OCI-LY1 (cell line): ENCODE results near the gene SSBP2.

Source experiments
- H2AFZ ChIP-seq: fragments of 200-600 bp; sonication (generic), shearing (Covaris generic); 2 replicates; pipeline ENCODE4 v1.6.0; 2014; ENCODE audit warnings: antibody characterized with exemption, mild to moderate bottlenecking, low read length
- H3F3A ChIP-seq: fragments of 200-600 bp; sonication (generic), shearing (Covaris generic); 2 replicates; pipeline ENCODE4 v1.6.0; 2014; ENCODE audit warnings: mild to moderate bottlenecking, antibody characterized with exemption, low read length, moderate library complexity; ENCODE audit not compliant: insufficient read depth
- H3K27ac ChIP-seq: fragments of 200-600 bp; sonication (generic); 2 replicates; pipeline ENCODE4 v1.5.1; 2014; ENCODE audit warnings: low read length, mixed run types, mild to moderate bottlenecking, low read depth; ENCODE audit not compliant: poor library complexity, severe bottlenecking
- H3K27me3 ChIP-seq: fragments of 200-600 bp; sonication (generic); 2 replicates; pipeline ENCODE4 v1.6.0; 2014; ENCODE audit warnings: antibody characterized with exemption, mild to moderate bottlenecking, low read length, moderate library complexity; ENCODE audit not compliant: insufficient read depth
- H3K36me3 ChIP-seq: fragments of 200-600 bp; sonication (generic); 2 replicates; pipeline ENCODE4 v1.6.1; 2014; ENCODE audit warnings: mild to moderate bottlenecking, antibody characterized with exemption, low read length, moderate library complexity, mixed read lengths; ENCODE audit not compliant: insufficient read depth
- H3K4me1 ChIP-seq: fragments of 200-600 bp; sonication (generic); 2 replicates; pipeline ENCODE4 v1.5.1; 2014; ENCODE audit warnings: mild to moderate bottlenecking, low read length, moderate library complexity; ENCODE audit not compliant: insufficient read depth, severe bottlenecking
- H3K4me2 ChIP-seq: fragments of 200-600 bp; sonication (generic), shearing (Covaris generic); 2 replicates; pipeline ENCODE4 v1.6.1; 2014; ENCODE audit warnings: low read length
- H3K4me3 ChIP-seq: fragments of 200-600 bp; sonication (generic); 2 replicates; pipeline ENCODE4 v1.5.1; 2014; ENCODE audit warnings: low read length, low read depth, mild to moderate bottlenecking, mixed read lengths; ENCODE audit not compliant: poor library complexity, severe bottlenecking
- H3K79me2 ChIP-seq: fragments of 200-600 bp; shearing (Covaris generic); 2 replicates; pipeline ENCODE4 v1.6.1; 2016; ENCODE audit warnings: mixed run types, low read length, mixed read lengths; ENCODE audit not compliant: insufficient read depth
- H3K9ac ChIP-seq: fragments of 200-600 bp; sonication (generic), shearing (Covaris generic); 2 replicates; pipeline ENCODE4 v1.6.1; 2014; ENCODE audit warnings: mild to moderate bottlenecking, low read length, mixed read lengths
- H3K9me2 ChIP-seq: fragments of 200-600 bp; sonication (generic), shearing (Covaris generic); 2 replicates; pipeline ENCODE4 v1.6.1; 2014; ENCODE audit warnings: low read depth, mild to moderate bottlenecking, low read length, mixed read lengths
- H3K9me3 ChIP-seq: fragments of 200-600 bp; shearing (Covaris generic); 2 replicates; pipeline ENCODE4 v1.6.1; 2014; ENCODE audit warnings: low read length, mixed read lengths
- H4K20me1 ChIP-seq: fragments of 200-600 bp; sonication (generic), shearing (Covaris generic); 2 replicates; pipeline ENCODE4 v1.6.0; 2016; ENCODE audit warnings: mild to moderate bottlenecking, low read length; ENCODE audit not compliant: insufficient read depth
- EZH2 ChIP-seq: fragments of 200-600 bp; sonication (generic), shearing (Covaris generic); IDR thresholded peaks from 2 replicates; pipeline ENCODE4 v1.8.0; 2017; ENCODE audit warnings: borderline replicate concordance, mixed run types, mild to moderate bottlenecking, antibody characterized with exemption, low read length, moderate library complexity, mixed read lengths
- TF ChIP-seq, protein P1 (sequence below): fragments of 200-600 bp; sonication (generic), shearing (Covaris generic); IDR thresholded peaks from 2 replicates; pipeline ENCODE4 v1.5.1; 2017; ENCODE audit warnings: mild to moderate bottlenecking, antibody characterized with exemption, low read length, moderate library complexity, mixed read lengths

The SSBP2 gene

DNA sequence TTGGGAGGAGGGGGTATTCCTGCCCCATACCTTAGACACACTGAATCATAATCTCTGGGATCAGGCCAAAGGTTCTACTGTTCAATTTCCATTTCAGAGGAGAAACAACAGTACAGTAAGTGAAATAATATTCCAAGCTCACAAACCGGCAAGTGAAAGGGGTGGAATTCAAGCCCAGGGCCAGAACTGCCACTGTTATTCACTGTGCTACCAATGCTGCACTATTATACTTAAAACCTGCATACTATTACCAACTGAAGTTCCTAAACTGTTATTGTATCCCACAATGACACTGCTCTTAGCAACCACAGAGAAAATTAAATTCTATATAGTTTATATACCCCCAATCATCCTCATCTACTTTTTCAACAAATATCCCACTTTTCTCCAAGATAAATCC is 24.6 kb downstream of the SSBP2 start:
- H4K20me1 ChIP-seq = no peaks in the 10 kb centered on the region

GRCh38 chr5:81724571-81724970 is 26.3 kb downstream of the SSBP2 start:
- Histone ChIP-seq H3K4me2 (no peak overlapping the region; the same call in 1 of the 2 replicates), H3K79me2 (peaks cover 100% of the 10 kb centered on the region), H3K4me1 (peaks cover 62% of the 10 kb centered on the region), H3K9me2 (no peaks in the 10 kb centered on the region), H3K27me3 (no peaks in the 10 kb centered on the region), H3F3A (no peaks in the 10 kb centered on the region), H3K4me3 (no peak overlapping the region), H4K20me1 (no peaks in the 10 kb centered on the region), H3K9me3 (no peaks in the 10 kb centered on the region), H3K27ac (no peak overlapping the region), H3K9ac (no peak overlapping the region), H2AFZ (no peak overlapping the region), H3K36me3 (no peaks in the 10 kb centered on the region)
- no peak for TF ChIP-seq EZH2
- TF ChIP-seq, protein P1, sequence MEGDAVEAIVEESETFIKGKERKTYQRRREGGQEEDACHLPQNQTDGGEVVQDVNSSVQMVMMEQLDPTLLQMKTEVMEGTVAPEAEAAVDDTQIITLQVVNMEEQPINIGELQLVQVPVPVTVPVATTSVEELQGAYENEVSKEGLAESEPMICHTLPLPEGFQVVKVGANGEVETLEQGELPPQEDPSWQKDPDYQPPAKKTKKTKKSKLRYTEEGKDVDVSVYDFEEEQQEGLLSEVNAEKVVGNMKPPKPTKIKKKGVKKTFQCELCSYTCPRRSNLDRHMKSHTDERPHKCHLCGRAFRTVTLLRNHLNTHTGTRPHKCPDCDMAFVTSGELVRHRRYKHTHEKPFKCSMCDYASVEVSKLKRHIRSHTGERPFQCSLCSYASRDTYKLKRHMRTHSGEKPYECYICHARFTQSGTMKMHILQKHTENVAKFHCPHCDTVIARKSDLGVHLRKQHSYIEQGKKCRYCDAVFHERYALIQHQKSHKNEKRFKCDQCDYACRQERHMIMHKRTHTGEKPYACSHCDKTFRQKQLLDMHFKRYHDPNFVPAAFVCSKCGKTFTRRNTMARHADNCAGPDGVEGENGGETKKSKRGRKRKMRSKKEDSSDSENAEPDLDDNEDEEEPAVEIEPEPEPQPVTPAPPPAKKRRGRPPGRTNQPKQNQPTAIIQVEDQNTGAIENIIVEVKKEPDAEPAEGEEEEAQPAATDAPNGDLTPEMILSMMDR = no peak

More for the DNA sequence above, 24.6 kb downstream of the SSBP2 start:
- peaks cover 100% of the 10 kb centered on the region for H3K79me2 ChIP-seq
- no peak for TF ChIP-seq EZH2
- TF ChIP-seq, protein P1 = no peak
- H3K9me2 ChIP-seq = no peaks in the 10 kb centered on the region
- no peaks in the 10 kb centered on the region for H3K36me3 ChIP-seq
- no peaks in the 10 kb centered on the region for H3K27me3 ChIP-seq
- no peaks in the 10 kb centered on the region for H3K9me3 ChIP-seq
- H3K4me3 ChIP-seq = no peak overlapping the region
- peaks cover 46% of the 10 kb centered on the region for H3K4me1 ChIP-seq
- H3K27ac ChIP-seq = no peak overlapping the region
- H3K4me2 ChIP-seq = no peak overlapping the region
- no peak overlapping the region for H3K9ac ChIP-seq
- H2AFZ ChIP-seq = no peak overlapping the region
- no peaks in the 10 kb centered on the region for H3F3A ChIP-seq

DNA sequence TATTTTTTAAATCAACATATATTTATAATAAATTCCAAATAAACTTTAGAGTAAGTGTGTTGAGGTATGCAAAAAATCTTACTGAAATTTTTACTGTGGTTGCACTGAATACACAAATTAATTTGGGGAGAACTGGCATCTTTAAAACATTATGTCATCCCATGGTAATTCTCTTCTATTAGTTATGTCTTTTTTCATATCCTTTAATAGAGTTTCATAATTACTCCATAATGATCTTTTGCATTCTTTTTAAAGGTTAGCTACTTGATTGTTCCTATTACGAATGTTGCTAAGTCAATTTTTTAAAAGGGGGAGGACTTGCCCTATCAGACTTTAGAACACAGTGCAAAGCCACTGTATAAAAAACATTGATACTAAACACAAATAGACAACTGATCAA is 26.8 kb downstream of the SSBP2 start:
- no peaks in the 10 kb centered on the region for H4K20me1 ChIP-seq
- no peak overlapping the region for H3K9ac ChIP-seq
- no peak overlapping the region for H3K4me2 ChIP-seq
- H2AFZ ChIP-seq = no peak overlapping the region
- H3K27me3 ChIP-seq = no peaks in the 10 kb centered on the region
- no peaks in the 10 kb centered on the region for H3K9me2 ChIP-seq
- H3K4me3 ChIP-seq = no peak overlapping the region
- H3K27ac ChIP-seq = no peak overlapping the region
- H3K4me1 ChIP-seq = peaks cover 63% of the 10 kb centered on the region
- H3F3A ChIP-seq = no peaks in the 10 kb centered on the region
- H3K9me3 ChIP-seq = no peaks in the 10 kb centered on the region
- H3K36me3 ChIP-seq = no peaks in the 10 kb centered on the region
- peaks cover 100% of the 10 kb centered on the region for H3K79me2 ChIP-seq
- TF ChIP-seq EZH2 = no peak
- TF ChIP-seq, protein P1 = no peak
